OCI-LY1 (cell line): Measurements from ENCODE around the gene ANO4.

Experiments
- H2AFZ ChIP-seq: fragments of 200-600 bp; sonication (generic), shearing (Covaris generic); 2 replicates; pipeline ENCODE4 v1.6.0; 2014; ENCODE audit warnings: antibody characterized with exemption, mild to moderate bottlenecking, low read length
- H3F3A ChIP-seq: fragments of 200-600 bp; sonication (generic), shearing (Covaris generic); 2 replicates; pipeline ENCODE4 v1.6.0; 2014; ENCODE audit warnings: mild to moderate bottlenecking, antibody characterized with exemption, low read length, moderate library complexity; ENCODE audit not compliant: insufficient read depth
- H3K27ac ChIP-seq: fragments of 200-600 bp; sonication (generic); 2 replicates; pipeline ENCODE4 v1.5.1; 2014; ENCODE audit warnings: low read length, mixed run types, mild to moderate bottlenecking, low read depth; ENCODE audit not compliant: poor library complexity, severe bottlenecking
- H3K27me3 ChIP-seq: fragments of 200-600 bp; sonication (generic); 2 replicates; pipeline ENCODE4 v1.6.0; 2014; ENCODE audit warnings: antibody characterized with exemption, mild to moderate bottlenecking, low read length, moderate library complexity; ENCODE audit not compliant: insufficient read depth
- H3K36me3 ChIP-seq: fragments of 200-600 bp; sonication (generic); 2 replicates; pipeline ENCODE4 v1.6.1; 2014; ENCODE audit warnings: mild to moderate bottlenecking, antibody characterized with exemption, low read length, moderate library complexity, mixed read lengths; ENCODE audit not compliant: insufficient read depth
- H3K4me1 ChIP-seq: fragments of 200-600 bp; sonication (generic); 2 replicates; pipeline ENCODE4 v1.5.1; 2014; ENCODE audit warnings: mild to moderate bottlenecking, low read length, moderate library complexity; ENCODE audit not compliant: insufficient read depth, severe bottlenecking
- H3K4me2 ChIP-seq: fragments of 200-600 bp; sonication (generic), shearing (Covaris generic); 2 replicates; pipeline ENCODE4 v1.6.1; 2014; ENCODE audit warnings: low read length
- H3K4me3 ChIP-seq: fragments of 200-600 bp; sonication (generic); 2 replicates; pipeline ENCODE4 v1.5.1; 2014; ENCODE audit warnings: low read length, low read depth, mild to moderate bottlenecking, mixed read lengths; ENCODE audit not compliant: poor library complexity, severe bottlenecking
- H3K79me2 ChIP-seq: fragments of 200-600 bp; shearing (Covaris generic); 2 replicates; pipeline ENCODE4 v1.6.1; 2016; ENCODE audit warnings: mixed run types, low read length, mixed read lengths; ENCODE audit not compliant: insufficient read depth
- H3K9ac ChIP-seq: fragments of 200-600 bp; sonication (generic), shearing (Covaris generic); 2 replicates; pipeline ENCODE4 v1.6.1; 2014; ENCODE audit warnings: mild to moderate bottlenecking, low read length, mixed read lengths
- H3K9me2 ChIP-seq: fragments of 200-600 bp; sonication (generic), shearing (Covaris generic); 2 replicates; pipeline ENCODE4 v1.6.1; 2014; ENCODE audit warnings: low read depth, mild to moderate bottlenecking, low read length, mixed read lengths
- H3K9me3 ChIP-seq: fragments of 200-600 bp; shearing (Covaris generic); 2 replicates; pipeline ENCODE4 v1.6.1; 2014; ENCODE audit warnings: low read length, mixed read lengths
- H4K20me1 ChIP-seq: fragments of 200-600 bp; sonication (generic), shearing (Covaris generic); 2 replicates; pipeline ENCODE4 v1.6.0; 2016; ENCODE audit warnings: mild to moderate bottlenecking, low read length; ENCODE audit not compliant: insufficient read depth
- EZH2 ChIP-seq: fragments of 200-600 bp; sonication (generic), shearing (Covaris generic); IDR thresholded peaks from 2 replicates; pipeline ENCODE4 v1.8.0; 2017; ENCODE audit warnings: borderline replicate concordance, mixed run types, mild to moderate bottlenecking, antibody characterized with exemption, low read length, moderate library complexity, mixed read lengths
- TF ChIP-seq, protein P1 (sequence below): fragments of 200-600 bp; sonication (generic), shearing (Covaris generic); IDR thresholded peaks from 2 replicates; pipeline ENCODE4 v1.5.1; 2017; ENCODE audit warnings: mild to moderate bottlenecking, antibody characterized with exemption, low read length, moderate library complexity, mixed read lengths

The ANO4 gene

GRCh38 chr12:100801320-100801719, 6.7 kb downstream of the ANO4 start:
- Histone ChIP-seq H3K9me2 (no peaks in the 10 kb centered on the region), H2AFZ (no peak overlapping the region), H3K36me3 (no peaks in the 10 kb centered on the region), H3K4me1 (no peaks in the 10 kb centered on the region), H3F3A (no peaks in the 10 kb centered on the region), H3K9me3 (no peaks in the 10 kb centered on the region), H3K27ac (no peak overlapping the region), H4K20me1 (no peaks in the 10 kb centered on the region), H3K79me2 (no peaks in the 10 kb centered on the region), H3K9ac (no peak overlapping the region), H3K27me3 (no peaks in the 10 kb centered on the region), H3K4me2 (no peak overlapping the region), H3K4me3 (no peak overlapping the region)
- TF ChIP-seq, protein P1, sequence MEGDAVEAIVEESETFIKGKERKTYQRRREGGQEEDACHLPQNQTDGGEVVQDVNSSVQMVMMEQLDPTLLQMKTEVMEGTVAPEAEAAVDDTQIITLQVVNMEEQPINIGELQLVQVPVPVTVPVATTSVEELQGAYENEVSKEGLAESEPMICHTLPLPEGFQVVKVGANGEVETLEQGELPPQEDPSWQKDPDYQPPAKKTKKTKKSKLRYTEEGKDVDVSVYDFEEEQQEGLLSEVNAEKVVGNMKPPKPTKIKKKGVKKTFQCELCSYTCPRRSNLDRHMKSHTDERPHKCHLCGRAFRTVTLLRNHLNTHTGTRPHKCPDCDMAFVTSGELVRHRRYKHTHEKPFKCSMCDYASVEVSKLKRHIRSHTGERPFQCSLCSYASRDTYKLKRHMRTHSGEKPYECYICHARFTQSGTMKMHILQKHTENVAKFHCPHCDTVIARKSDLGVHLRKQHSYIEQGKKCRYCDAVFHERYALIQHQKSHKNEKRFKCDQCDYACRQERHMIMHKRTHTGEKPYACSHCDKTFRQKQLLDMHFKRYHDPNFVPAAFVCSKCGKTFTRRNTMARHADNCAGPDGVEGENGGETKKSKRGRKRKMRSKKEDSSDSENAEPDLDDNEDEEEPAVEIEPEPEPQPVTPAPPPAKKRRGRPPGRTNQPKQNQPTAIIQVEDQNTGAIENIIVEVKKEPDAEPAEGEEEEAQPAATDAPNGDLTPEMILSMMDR: no peak
- no peak for TF ChIP-seq EZH2

DNA sequence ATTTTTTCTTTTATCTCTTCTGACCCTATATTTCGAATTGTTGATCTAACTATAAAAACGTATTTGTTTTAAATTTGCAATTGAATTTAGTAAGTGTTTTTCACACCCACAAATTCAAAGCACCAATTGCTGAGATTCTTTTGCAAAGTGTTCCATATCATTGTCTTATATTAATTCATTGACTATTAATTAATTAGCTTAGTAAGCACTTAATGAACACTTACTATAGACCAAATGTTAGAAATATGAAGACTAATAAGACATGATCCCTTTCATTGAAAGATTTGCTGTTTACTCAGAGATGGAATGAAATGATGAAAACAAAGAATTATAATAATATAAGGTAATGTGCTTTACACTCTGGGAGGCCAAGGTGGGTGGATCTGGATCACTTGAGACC, 14.2 kb downstream of the ANO4 start:
- Histone ChIP-seq H3K9ac (no peak overlapping the region), H3K79me2 (no peaks in the 10 kb centered on the region), H3K9me2 (no peaks in the 10 kb centered on the region), H3K27ac (no peak overlapping the region), H3K27me3 (no peaks in the 10 kb centered on the region), H3K9me3 (no peaks in the 10 kb centered on the region), H4K20me1 (no peaks in the 10 kb centered on the region), H3K36me3 (no peaks in the 10 kb centered on the region), H3K4me1 (no peaks in the 10 kb centered on the region), H3F3A (no peaks in the 10 kb centered on the region), H3K4me2 (no peak overlapping the region), H3K4me3 (no peak overlapping the region), H2AFZ (no peak overlapping the region)
- TF ChIP-seq EZH2: no peak
- TF ChIP-seq, protein P1: no peak

GRCh38 chr12:100820314-100820713, 25.7 kb downstream of the ANO4 start:
- Histone ChIP-seq H3K9ac (no peak overlapping the region), H3K27me3 (no peaks in the 10 kb centered on the region), H2AFZ (no peak overlapping the region), H3K79me2 (no peaks in the 10 kb centered on the region), H3K9me3 (no peaks in the 10 kb centered on the region), H3K36me3 (no peaks in the 10 kb centered on the region), H3K27ac (no peak overlapping the region), H3K4me3 (no peak overlapping the region), H4K20me1 (no peaks in the 10 kb centered on the region), H3K4me2 (no peak overlapping the region), H3K4me1 (no peaks in the 10 kb centered on the region), H3K9me2 (no peaks in the 10 kb centered on the region), H3F3A (no peaks in the 10 kb centered on the region)
- no peak for TF ChIP-seq EZH2
- TF ChIP-seq, protein P1: no peak
